ENCODE measurements around the gene NFE2. TPM values are rescaled to one million over a fixed set of nuclear protein-coding genes. Genes with fewer than 3 reads are reported as not detected.
"Not testable (repeated sequence)": the region's sequence is repeated elsewhere in the genome, so short reads cannot be mapped to it uniquely, and the experiment has no call there.

NFE2 gene
- total RNA-seq: 4.3 TPM

- DNase-seq: peak; percentile 65
Observed at GRCh38 chr12:54300732-54301427, at the start of gene NFE2. NFE2 (minus strand) TSS chr12:54301015; CDS start chr12:54295248, 5,767 bp downstream.

GRCh38 chr12:54349679-54350078, 48.9 kb upstream of the NFE2 start:
- DNase-seq: no peak

GRCh38 chr12:54349036-54349435, 48.2 kb upstream of the NFE2 start:
- DNase-seq: no peak

GRCh38 chr12:54341378-54342300, 40.8 kb upstream of the NFE2 start:
- peak; percentile 76 for DNase-seq

GRCh38 chr12:54340846-54341245, 40.0 kb upstream of the NFE2 start:
- no peak for DNase-seq

GRCh38 chr12:54338698-54339296, 38.0 kb upstream of the NFE2 start:
- peak; percentile 31 for DNase-seq

GRCh38 chr12:54337854-54338650, 37.2 kb upstream of the NFE2 start:
- DNase-seq: peak; percentile 68

GRCh38 chr12:54337280-54337842, 36.5 kb upstream of the NFE2 start:
- DNase-seq: peak; percentile 82

GRCh38 chr12:54333420-54334034, 32.7 kb upstream of the NFE2 start:
- no peak for DNase-seq

GRCh38 chr12:54331461-54331860, 30.6 kb upstream of the NFE2 start:
- DNase-seq: no peak

GRCh38 chr12:54330442-54330841, 29.6 kb upstream of the NFE2 start:
- no peak for DNase-seq

GRCh38 chr12:54329759-54330158, 28.9 kb upstream of the NFE2 start:
- DNase-seq: no peak

GRCh38 chr12:54328595-54329337, 28.0 kb upstream of the NFE2 start:
- DNase-seq: no peak

- not testable (repeated sequence) for DNase-seq
Observed at GRCh38 chr12:54325442-54326109, 24.8 kb upstream of the NFE2 start.

GRCh38 chr12:54324617-54325441, 24.0 kb upstream of the NFE2 start, which contains the start of gene COPZ1:
COPZ1 (plus strand) TSS chr12:54325131; CDS start chr12:54325164, 33 bp downstream.
- DNase-seq: peak; percentile 99

- no peak for DNase-seq
Observed at GRCh38 chr12:54321363-54321762, 20.5 kb upstream of the NFE2 start.

GRCh38 chr12:54312309-54312708, 11.5 kb upstream of the NFE2 start:
- DNase-seq: not testable (repeated sequence)

- DNase-seq: no peak
Observed at GRCh38 chr12:54311051-54311450, 10.2 kb upstream of the NFE2 start.

All from tongue (tissue), 2 donors.